A673 (cell line): ENCODE data around the gene MYO3A. TPM values are rescaled to one million over a fixed set of nuclear protein-coding genes. Genes with fewer than 3 reads are reported as not detected.

Experiments
- BruUV-seq: library from RNA; stranded (reverse); fragments of 400-500 nt; replicated peaks from 2 replicates; lab custom pipeline; 2021; lab: Mats Ljungman, UMichigan
- CTCF ChIA-PET: fragments of 300-600 bp; sonication (Branson Sonifier 250); formaldehyde crosslinking; loops from one replicate; lab custom pipeline; 2022; ENCODE audit warnings: antibody characterized with exemption; lab: Charles Lee
- POLR2A ChIA-PET: fragments of 300-600 bp; sonication (Branson Sonifier 250); formaldehyde crosslinking; loops from one replicate; lab custom pipeline; 2022; ENCODE audit warnings: antibody characterized with exemption; ENCODE audit not compliant: low non-redundant PET; lab: Charles Lee
- DNase-seq: peaks from one replicate; pipeline ENCODE4 v3.0.0-alpha.2; 2015; ENCODE audit warnings: low spot score
- H3K27ac ChIP-seq: fragments of 200-600 bp; sonication (generic); 2 replicates; pipeline ENCODE4 v1.5.1; 2016; ENCODE audit warnings: mixed run types, low read depth, mild to moderate bottlenecking, mixed read lengths, antibody characterized with exemption, low read length; ENCODE audit not compliant: poor library complexity, severe bottlenecking
- H3K27me3 ChIP-seq: fragments of 200-600 bp; sonication (generic); replicated peaks from 2 replicates; pipeline ENCODE4 v1.6.1; 2017; ENCODE audit warnings: mixed run types, low read depth, mild to moderate bottlenecking, mixed read lengths, antibody characterized with exemption, low read length; ENCODE audit not compliant: insufficient read depth, poor library complexity
- H3K36me3 ChIP-seq: fragments of 200-600 bp; sonication (generic); 2 replicates; pipeline ENCODE4 v1.6.1; 2016; ENCODE audit warnings: mixed run types, mild to moderate bottlenecking, mixed read lengths, antibody characterized with exemption, low read length; ENCODE audit not compliant: insufficient read depth, poor library complexity, severe bottlenecking
- H3K4me1 ChIP-seq: fragments of 200-600 bp; sonication (generic); 2 replicates; pipeline ENCODE4 v1.6.1; 2017; ENCODE audit warnings: mixed run types, mild to moderate bottlenecking, mixed read lengths, antibody characterized with exemption, low read length; ENCODE audit not compliant: insufficient read depth, poor library complexity, severe bottlenecking
- H3K4me3 ChIP-seq: fragments of 200-600 bp; sonication (generic); 2 replicates; pipeline ENCODE4 v1.5.1; 2016; ENCODE audit warnings: low read depth, mixed run types, mild to moderate bottlenecking, mixed read lengths, low read length; ENCODE audit not compliant: poor library complexity, severe bottlenecking
- H3K9me3 ChIP-seq: fragments of 200-600 bp; sonication (generic); 2 replicates; pipeline ENCODE4 v1.6.1; 2016; ENCODE audit warnings: mixed run types, low read depth, mild to moderate bottlenecking, mixed read lengths, antibody characterized with exemption, low read length; ENCODE audit not compliant: poor library complexity, severe bottlenecking
- CTCF ChIP-seq: fragments of 300-800, 200-600 bp; sonication (generic); conservative IDR thresholded peaks from 2 replicates; pipeline ENCODE4 v1.5.1; 2017; ENCODE audit warnings: low read depth, mild to moderate bottlenecking, antibody characterized with exemption, low read length, moderate library complexity, mixed read lengths
- EZH2 ChIP-seq: fragments of 200-600 bp; sonication (generic); IDR thresholded peaks from 2 replicates; pipeline ENCODE4 v1.6.1; 2017; ENCODE audit warnings: borderline replicate concordance, low read depth, mild to moderate bottlenecking, mixed read lengths, antibody characterized with exemption, low read length; ENCODE audit not compliant: poor library complexity, severe bottlenecking
- intact Hi-C: fragments of 100-400 bp; cut with micrococcal nuclease; formaldehyde crosslinking; loops from one replicate; pipeline ENCODE4 v1.10.0; 2022; ENCODE audit not compliant: unreplicated experiment
- total RNA-seq: library from RNA; stranded (reverse); gene quantifications from 2 replicates; pipeline ENCODE4 v1.2.3, GENCODE V29; 2021

MYO3A gene
- total RNA-seq, 1 experiment from 2014 or later = 0.88 TPM

GRCh38 chr10:26214551-26215395, 280.7 kb downstream of the MYO3A start:
- no peak overlapping the region for H3K4me3 ChIP-seq
- peaks cover 92% of the 10 kb centered on the region for H3K27me3 ChIP-seq
- no peaks in the 10 kb centered on the region for H3K9me3 ChIP-seq
- intact Hi-C loops = no loop called here
- no peaks in the 10 kb centered on the region for H3K36me3 ChIP-seq
- H3K27ac ChIP-seq = no peak overlapping the region
- POLR2A ChIA-PET = no interaction called here
- CTCF ChIA-PET = no interaction called here
- no peak for TF ChIP-seq EZH2
- no peak for TF ChIP-seq CTCF
- no TSS peak for BruUV-seq
- no peak for DNase-seq
- H3K4me1 ChIP-seq = peaks cover 17% of the 10 kb centered on the region

- ChIA-PET CTCF (no interaction called here), POLR2A (no interaction called here)
- peaks cover 17% of the 10 kb centered on the region for H3K4me1 ChIP-seq
- intact Hi-C loops = no loop called here
- H3K4me3 ChIP-seq = peak overlapping the region; percentile 34
- DNase-seq = no peak
- peaks cover 96% of the 10 kb centered on the region for H3K27me3 ChIP-seq
- no peak for TF ChIP-seq EZH2
- no peak for TF ChIP-seq CTCF
- no TSS peak for BruUV-seq
- H3K9me3 ChIP-seq = no peaks in the 10 kb centered on the region
- no peak overlapping the region for H3K27ac ChIP-seq
- H3K36me3 ChIP-seq = no peaks in the 10 kb centered on the region
These were observed 281.4 kb downstream of the MYO3A start for GRCh38 chr10:26215396-26215934.

- peak; percentile 72 for DNase-seq
- POLR2A ChIA-PET = no interaction called here
- Histone ChIP-seq H3K27ac (no peak overlapping the region), H3K4me1 (peaks cover 17% of the 10 kb centered on the region), H3K4me3 (peak overlapping the region; percentile 34), H3K27me3 (peaks cover 99% of the 10 kb centered on the region), H3K36me3 (no peaks in the 10 kb centered on the region), H3K9me3 (no peaks in the 10 kb centered on the region)
- intact Hi-C loops = no loop called here
- CTCF ChIA-PET = no interaction called here
- no TSS peak for BruUV-seq
- no peak for TF ChIP-seq CTCF
- no peak for TF ChIP-seq EZH2
These were observed 282.0 kb downstream of the MYO3A start for GRCh38 chr10:26215935-26216584.
